Stimulated activated CD4-positive, alpha-beta T cell treated with anti-CD3 and anti-CD28 coated beads, Interleukin-2, amount 100 ng/mL, for 24 hours (primary cell): ENCODE measurements around the gene IP6K2.

Source experiments
- DNase-seq, 2 donors: peaks; one replicate each; pipeline ENCODE4 v3.0.0-alpha.2; 2020

The IP6K2 gene

DNA sequence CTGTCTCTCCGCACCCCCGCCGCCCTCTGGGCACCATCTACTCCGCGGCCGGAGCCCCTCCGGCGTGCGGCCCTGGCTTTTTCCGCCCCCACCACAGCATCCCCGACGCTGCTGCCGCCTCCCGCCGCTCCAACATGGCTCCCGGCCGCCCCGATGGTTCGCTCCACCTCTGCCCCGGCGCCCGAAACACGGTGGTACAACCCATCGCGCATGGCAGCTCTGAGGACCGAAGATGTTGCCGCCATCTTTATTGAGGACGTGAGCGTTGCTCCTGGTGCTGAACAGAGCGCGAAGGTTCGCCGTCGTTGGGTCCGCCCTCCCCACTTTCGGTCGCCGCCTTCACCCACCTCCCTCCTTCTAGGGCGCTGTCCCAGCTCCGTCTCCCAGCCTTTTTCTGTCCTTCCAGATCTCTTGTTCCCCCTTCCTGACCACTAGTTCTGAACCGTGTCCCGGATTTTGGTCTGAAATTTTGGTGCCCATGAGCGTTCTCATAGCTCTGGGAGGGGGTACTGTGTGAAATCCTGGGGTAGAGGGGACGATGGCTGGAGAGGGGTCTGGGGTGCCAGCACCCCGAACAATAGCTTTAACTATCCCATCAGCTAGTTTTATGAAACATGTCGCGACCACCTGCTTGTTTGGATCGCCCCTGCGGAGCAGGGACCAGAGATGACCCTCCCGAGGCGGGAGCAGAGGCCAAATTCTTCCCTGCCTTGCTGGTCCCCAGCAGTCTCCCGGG lies 54.1 kb downstream of the IP6K2 start, which contains the start of gene CELSR3:
Gene CELSR3 (minus strand): TSS at position 134 of the 736 bp plus-strand sequence. CDS start 252 bp downstream, outside the sequence.
- peak; percentile 61 to 70 for DNase-seq

DNA sequence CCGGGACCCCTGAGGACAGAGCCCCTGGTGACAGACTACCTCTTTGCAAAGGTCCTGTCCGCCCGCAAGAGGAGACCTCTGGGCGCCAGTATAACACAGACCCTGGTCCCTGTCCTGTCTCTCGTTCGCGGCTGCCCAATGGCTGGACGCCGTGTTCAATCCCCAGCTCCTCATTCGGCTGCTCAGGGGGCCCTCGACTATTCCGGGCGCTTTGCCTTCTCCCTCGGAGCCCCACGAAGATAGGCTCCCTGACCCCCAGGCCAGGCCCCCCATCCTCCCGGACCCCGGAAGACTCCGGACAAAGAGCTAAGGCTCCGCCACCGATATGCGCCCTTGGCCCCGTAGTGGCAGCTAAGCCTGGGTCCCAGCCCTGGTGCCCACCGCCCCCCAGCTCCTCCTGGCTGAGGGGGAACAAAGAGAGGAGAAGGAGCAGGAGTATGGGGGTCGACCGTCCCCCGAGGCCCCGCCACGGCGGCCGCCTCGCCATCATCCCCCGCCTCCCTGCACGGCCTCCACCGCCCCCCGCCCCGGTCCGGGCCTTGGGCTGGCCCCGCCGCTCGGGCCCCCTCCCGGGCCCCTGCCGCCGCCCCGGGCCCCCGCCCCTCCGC lies 54.8 kb downstream of the IP6K2 start:
- no peak for DNase-seq

DNA sequence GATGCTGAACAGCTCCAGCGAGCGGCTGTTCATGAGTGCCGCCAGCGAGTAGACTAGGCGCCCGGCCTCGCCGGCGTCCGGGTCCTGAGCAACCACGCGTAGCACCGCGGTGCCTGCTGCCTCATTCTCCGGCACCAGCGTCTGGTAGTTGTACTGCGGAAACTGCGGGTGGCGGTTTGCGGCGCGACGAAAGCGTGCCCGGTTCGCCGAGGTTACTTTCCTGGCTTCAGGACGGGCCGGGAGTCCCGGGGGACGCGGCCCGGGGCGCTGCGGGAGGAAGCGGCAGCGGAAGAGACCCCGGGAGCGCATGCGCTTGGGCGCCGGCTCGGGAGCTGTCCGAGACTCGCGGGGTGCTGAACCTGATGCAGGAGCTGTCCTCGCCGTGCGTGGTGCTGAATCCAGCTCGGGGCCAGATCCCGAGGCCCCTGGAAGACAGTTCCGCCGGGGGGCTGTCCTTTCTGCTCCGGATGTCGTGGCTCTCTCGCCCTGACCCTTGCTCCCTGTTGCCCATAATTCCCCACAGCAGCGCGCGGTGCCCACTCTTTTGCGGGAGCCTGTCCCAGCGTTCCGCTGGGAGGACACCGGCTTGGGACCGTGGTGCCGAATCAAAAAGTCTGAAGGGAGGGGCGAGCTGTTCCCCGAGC lies 55.4 kb downstream of the IP6K2 start:
- DNase-seq: peak; percentile 77 to 82

- no peak for DNase-seq
Observed at GRCh38 chr3:48660800-48661400, 56.1 kb downstream of the IP6K2 start.

DNA sequence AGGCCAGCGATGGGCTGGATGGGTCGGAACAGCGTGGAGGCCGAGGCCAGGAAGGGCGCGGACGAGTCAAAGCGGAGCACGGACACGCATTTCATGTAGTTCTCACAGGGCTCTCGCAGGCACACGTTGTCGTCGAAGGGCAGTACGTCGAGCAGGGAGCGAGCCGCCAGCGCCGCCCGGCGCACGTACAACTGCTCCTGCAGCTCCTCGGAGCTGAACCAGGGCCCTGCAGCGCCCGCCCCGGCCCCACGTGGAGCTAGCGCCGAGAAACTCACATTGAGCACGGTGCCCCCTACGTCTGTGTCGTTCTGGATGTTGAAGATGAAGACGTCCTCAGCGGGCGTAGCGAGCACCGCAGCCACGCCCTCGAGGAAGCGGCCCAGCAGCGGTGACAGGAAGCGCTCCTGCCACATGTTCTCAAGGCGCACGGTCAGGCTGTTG lies 60.2 kb downstream of the IP6K2 start:
- peak in 1 of 2 donors; percentile 46 for DNase-seq

DNA sequence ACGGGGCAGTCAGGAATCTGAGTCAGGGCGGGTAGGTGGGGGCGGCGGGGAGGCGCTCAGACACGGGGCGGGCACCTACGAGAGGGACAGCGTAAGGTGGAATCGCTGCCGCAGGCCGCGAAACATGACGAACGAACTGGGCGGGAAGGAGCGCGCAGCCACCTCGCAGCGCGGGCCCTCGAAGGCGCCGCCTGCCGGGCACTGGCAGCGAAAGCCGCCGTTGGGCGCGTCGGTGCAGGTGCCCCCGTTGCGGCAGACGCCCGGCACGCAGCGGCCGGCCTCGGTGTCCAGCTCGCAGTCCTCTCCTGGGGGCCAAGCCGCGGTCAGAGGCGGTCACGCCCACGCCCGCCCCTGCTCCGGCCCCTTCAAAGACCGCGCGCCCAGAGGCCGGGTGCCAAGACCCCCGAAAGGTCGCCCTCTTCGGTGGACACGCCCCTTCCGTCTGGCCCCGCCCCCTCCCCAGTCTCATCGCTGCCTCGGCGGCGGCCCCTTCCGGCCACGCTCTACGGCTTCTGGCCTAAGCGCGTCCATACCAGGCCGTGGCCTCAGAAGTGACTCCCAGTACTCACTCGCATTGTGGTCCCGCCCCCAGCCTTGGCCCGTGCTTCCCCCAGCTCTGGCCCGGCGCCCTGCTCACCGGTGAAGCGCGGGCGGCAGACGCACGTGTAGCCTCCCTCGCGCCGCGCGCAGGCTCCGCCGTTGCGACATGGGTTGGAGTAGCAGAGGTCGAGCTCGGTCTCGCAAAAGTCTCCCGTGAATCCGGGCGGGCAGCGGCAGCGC lies 60.8 kb downstream of the IP6K2 start:
- DNase-seq: peak; percentile 86 to 88

- DNase-seq: peak; percentile 54 to 62
Observed at GRCh38 chr3:48655606-48656005, 61.4 kb downstream of the IP6K2 start.

DNA sequence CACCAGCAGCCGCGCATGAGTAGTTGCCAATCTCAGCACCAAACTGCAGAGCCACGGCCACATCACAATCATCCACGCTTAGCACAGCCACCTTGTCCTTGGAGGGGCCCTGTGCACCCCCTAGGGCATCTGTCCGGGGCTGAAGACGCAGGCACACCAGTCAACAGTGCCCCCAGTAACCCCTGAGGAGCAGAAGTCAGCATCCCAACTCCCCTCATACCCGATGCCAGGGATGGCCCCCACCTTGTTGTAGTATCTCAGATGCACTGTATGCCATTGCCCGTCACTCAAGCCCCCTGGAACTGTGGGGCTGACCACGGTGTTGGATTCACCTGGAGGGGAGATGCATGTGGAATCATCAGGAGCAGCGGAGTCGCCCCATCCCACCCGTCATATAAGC lies 62.0 kb downstream of the IP6K2 start:
- DNase-seq: no peak

DNA sequence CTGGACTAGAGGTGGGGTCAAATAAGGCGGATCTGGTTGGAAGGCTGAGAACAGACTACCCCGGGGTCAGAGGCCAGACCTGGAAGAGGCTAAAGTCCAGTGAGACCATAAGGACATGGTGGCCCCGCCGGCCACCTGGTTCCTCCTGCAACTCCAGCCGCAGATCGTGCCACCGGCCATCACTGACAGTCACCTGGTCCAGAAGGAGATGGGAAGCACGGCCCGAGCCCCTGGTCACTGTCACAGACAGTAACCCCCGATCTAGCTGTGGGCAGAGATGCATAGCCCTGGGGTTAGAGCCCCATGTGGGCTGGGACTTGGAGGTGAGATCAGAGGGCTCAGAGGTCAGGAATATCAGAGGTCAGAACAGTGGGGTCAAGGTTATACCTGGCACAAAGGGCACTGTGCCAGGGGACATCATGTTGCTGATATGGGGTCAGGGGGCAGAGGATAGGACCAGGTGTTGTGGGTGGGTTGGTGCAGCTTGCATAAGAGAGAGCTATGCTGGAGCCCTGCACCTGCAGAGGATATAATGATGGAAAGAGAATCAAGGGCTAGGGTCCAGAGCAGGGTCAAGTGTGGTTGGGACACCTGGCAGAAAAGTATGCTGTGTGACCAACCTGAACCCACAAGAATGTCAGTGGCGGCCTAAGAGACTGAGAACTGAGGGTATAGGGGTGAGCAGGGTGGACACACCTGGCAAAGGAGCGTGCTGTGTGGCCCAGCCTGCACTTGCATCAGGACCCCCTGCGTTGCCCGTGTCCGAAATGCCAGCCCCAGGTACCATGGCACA lies 63.9 kb downstream of the IP6K2 start:
- no peak for DNase-seq

DNA sequence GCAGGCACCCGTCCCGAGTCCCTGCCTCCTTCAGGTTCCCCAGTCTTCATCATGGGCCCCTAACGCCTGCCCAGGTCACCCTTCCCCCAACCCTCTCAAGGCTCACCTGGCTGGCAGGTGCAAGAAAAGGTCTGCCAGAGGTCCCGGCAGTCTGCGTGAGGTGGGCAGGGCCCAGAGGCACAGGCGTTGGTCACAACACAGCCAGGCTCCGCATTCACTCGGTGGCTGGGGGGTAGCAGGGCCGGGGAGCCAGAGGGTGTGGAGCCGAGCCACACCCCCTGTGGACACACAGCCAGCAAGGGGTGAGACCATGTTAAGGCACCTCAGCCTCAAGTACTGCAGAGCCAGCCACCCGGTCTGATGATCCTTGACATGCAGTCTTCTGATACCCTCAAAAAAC lies 65.2 kb downstream of the IP6K2 start:
- no peak for DNase-seq

DNA sequence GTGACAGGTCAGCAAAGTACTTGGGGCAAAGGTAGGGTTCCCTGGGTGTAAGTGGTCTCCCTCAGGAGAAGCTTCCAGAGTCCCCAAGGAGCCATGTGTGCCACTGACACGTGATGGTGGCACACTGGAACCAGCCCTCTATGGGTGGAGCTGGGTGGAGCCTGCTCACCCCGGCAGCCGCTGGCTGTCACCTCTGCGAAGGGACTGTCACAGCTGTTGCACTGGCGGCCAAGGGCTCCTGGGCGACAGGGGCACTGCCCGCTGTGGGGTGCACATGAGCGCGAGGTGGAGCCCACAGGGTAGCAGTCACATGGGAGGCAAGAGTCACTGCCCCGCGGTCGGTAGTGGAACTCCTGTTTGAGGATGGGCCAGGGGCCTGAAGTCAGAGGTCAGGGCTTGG lies 66.3 kb downstream of the IP6K2 start:
- no peak for DNase-seq

GRCh38 chr3:48648188-48648850 lies 68.7 kb downstream of the IP6K2 start:
- no peak for DNase-seq

GRCh38 chr3:48647714-48648113 lies 69.3 kb downstream of the IP6K2 start:
- DNase-seq: no peak

- DNase-seq: no peak
Observed at GRCh38 chr3:48644898-48645760, 71.9 kb downstream of the IP6K2 start.

GRCh38 chr3:48642605-48643004 lies 74.4 kb downstream of the IP6K2 start:
- DNase-seq: no peak

GRCh38 chr3:48641396-48641795 lies 75.6 kb downstream of the IP6K2 start:
- no peak for DNase-seq

- DNase-seq: no peak
Observed at GRCh38 chr3:48639944-48640606, 76.9 kb downstream of the IP6K2 start.
